HG03108 (cell line): ENCODE data around the gene C1QTNF1.

Experiments used
- ATAC-seq: cut with Tn5 transposase; IDR thresholded peaks from one replicate; pipeline ENCODE4 v1.9.1; 2021; ENCODE audit warnings: moderate library complexity; ENCODE audit not compliant: unreplicated experiment

Gene C1QTNF1, protein sequence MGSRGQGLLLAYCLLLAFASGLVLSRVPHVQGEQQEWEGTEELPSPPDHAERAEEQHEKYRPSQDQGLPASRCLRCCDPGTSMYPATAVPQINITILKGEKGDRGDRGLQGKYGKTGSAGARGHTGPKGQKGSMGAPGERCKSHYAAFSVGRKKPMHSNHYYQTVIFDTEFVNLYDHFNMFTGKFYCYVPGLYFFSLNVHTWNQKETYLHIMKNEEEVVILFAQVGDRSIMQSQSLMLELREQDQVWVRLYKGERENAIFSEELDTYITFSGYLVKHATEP

DNA sequence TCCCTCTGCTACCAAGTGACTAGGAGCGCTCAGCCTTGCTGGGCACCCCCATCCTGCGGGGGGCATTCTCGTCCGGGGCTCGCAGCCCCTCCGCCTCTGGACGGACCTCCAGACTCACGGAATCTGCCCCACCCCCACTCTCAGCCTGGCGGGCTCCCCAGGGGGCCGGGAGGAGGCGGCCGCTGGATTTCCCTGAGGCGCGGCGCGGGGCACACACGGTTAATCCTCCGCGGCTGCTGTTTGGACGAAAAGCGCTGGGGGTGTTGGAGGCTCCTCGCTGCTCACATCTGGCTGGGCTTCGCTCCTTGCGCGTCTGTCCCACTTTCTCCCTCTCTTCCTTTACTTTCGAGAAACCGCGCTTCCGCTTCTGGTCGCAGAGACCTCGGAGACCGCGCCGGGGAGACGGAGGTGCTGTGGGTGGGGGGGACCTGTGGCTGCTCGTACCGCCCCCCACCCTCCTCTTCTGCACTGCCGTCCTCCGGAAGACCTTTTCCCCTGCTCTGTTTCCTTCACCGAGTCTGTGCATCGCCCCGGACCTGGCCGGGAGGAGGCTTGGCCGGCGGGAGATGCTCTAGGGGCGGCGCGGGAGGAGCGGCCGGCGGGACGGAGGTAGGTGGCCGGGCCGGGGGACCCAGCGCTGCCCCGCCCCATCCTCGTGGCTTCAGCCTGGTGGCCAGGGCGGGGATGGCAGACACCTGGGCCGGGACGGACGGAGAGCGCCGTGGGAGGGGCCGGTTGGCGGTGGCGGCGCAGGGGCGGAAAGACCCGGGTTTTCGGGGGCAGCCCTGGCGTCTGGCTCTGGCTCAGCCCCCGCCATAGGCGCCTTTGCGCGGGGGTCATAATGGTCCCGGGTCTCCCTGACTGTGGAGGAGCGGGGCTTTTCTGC, at the start of gene C1QTNF1:
C1QTNF1 (plus strand) TSS at position 284 of the 886 bp plus-strand sequence. CDS start 19,800 bp downstream, outside the sequence.
- ATAC-seq, result no peak

DNA sequence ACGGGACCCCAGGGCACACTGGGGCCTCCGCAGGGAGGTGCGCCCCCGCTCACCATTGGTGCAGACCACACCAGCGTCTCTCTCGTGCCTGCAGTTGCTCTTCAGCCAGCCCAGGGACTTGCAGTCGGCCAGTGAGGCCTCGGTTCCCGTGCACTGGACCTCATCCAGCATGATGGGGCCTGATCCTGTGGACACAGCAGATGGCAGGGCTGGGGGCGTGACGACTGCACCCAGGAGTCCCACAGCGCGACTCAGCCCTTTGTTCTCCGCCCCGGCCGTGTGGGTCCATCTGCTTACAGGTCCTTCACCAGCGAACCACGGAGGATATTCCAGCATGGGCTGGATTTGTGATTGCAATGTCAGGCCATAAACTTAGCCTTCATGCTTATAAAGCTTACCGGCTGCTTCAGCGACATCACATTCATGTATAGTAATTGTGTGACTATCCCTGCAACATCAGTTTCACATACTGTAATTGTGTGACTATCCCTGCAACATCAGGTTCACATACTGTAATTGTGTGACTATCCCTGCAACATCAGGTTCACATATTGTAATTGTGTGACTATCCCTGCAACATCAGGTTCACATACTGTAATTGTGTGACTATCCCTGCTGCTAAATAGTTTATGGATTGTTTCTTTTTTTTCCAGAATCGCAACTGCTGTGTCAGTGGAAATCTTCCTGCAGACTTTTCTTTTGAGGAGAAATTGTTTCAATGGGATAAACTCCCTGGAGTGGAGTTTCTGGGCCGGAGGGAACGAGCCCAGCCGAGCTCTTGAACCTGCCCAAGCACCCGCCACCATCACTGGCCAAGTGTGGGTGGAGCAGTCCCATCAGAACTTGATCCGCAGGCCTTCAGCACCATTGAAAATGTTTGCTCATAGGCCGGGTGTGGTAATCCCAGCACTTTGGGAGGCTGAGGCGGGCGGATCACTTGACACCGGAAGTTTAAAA, 49.1 kb upstream of the C1QTNF1 start:
- ATAC-seq, result no peak

DNA sequence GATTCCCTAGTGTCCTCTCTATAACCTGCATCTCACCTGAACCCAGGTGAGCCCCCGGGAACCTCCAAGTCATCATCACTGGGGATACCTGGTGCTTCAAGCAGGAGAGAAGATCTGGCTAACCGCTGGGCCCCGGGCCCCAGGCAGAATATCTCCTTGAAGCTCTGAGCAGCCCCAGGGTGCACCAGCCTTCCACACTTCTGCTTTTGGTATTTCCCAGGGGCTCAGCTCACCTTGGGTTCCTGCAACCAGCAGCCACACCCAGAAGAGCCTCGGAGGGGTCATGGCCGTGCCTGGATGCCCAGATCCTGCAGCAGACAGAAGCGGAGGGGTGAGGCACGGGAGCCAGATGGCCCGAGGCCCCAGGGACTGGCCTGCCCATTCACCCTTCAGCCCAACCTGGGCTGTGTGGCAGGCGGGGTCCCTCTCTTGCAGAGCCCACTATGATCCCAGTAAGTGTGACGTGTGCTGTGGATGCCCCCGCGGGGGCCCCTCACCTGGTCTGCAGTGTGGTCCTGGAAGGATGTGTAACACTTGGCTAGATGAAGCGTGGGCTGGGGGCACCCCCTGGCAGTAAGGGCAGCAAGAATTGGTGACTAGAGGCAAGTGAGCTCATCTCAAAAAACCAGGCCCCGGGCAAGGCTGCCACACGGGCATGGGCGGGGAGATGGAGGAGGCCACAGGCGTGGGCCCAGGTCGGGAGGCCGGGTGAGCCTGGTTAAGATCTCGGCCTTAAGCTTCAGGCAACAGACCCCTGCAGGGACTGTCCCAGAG, 46.9 kb upstream of the C1QTNF1 start:
- no peak for ATAC-seq

DNA sequence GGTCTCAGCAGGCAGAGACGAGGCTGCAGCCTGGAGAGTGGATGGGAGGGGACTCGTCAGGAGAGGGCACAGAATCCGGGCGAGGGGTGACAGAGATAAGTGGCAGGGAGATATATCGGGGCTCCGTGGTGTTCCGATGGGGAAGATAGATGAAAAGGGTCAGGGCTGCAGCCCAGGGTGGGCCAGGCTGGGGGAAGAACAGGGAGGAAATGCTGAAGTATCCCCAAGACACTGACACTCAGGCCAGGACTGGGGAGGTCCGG, 46.4 kb upstream of the C1QTNF1 start:
- ATAC-seq, result no peak

DNA sequence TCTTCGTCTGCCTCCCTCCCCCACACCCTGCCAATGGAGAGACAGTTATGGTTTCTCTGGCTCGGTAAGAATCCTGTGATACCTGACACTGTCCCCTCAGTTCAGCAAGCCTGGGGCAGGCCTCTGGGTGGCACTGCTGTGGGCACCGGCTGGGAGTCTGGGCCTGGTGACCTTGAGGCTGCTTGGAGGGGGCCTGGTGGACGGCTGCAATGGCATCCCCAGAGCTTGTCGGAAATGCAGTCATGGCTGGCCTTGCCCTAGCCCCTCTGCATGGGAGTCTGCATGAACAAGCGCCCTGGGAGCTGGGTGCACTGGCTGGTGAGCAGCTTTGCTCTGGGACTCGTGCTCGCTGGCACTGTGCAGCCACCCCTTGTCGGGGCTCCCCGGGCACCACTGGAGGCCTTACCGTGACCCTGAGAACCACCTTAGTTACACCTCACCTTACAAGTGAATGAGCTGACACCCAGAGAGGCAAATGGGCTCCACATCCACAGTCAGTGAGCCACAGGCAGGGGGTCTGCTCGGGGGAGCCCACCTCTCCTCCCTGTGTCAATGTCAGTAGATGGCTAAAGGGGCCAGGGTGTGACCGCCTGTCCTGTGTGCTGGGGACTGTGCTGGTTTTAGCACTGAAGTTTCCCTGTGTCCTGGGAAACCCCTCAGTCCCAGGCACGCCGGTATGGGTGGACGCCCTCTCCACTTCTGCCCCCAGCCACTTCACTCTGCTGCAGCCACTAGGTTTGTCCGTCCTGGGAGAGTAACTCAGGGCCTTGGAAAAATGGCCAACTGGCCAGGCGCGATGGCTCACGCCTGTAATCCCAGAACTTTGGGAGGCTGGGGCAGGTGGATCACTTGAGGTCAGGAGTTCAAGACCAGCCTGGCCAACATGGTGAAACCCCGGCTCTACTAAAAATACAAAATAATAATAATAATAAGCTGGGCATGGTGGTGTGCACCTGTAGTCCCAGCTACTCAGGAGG, 45.7 kb upstream of the C1QTNF1 start:
- no peak for ATAC-seq

DNA sequence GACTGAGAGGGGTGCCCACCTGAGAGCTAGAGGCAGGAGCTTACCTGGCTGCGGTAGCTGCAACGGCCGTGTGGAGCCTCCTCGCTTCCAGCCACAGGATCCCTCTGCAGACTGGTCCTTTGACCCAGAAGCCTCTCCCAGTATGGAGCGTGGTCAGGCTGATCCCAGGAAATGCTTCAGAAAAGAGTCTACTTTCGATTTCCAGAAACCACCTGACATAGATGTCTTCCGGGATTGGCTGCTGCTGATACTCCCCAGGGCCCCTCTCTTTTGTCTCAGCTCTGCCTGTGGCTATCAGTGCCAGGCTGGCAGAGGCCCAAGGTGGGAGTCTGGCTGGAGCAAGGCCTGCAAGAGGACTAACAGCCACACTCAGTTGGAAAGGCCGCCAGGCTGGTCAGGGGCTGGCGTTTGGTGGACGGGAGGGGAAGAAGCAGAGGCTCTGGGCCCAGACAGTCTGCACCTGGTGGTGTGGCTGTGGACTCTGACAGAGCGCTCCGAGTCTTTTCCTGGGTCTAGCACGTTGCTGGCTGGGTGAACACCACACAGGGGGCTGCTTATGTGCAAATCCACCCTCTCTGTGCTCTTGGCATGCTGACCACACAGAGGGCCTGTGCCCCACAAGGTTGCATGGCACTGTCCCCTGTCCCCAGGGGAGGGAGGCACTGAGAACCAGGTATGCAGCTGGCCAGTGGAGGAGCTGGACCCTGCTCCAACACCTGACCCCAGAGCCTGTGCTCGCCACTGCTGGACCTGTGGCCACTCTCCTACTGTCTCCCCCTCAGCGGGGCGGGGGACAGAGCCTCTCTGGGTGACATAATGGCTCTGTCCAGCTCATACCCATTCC, 44.0 kb upstream of the C1QTNF1 start, which contains the start of gene LGALS3BP:
LGALS3BP (minus strand) TSS at position 144 of the 844 bp plus-strand sequence. CDS start 2,732 bp downstream, outside the sequence.
- ATAC-seq, result no peak

DNA sequence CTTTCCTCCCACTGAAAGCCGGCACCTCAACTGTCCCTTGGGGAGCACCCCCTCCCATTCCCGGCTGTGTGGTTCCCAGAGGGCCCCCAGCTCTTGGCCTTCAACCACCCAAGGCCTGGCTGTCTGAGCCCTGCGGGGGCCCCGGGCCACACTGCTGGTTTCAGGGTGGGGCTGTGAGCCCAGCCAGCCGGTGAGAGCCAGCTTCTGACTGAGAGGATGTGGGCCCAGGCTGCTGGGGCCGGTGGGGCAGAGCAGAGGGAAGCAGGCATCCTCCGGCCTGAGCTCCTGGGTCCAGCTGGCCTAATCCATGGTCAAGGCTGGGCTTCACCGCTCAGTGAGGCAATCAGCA, 43.4 kb upstream of the C1QTNF1 start:
- ATAC-seq, result no peak

DNA sequence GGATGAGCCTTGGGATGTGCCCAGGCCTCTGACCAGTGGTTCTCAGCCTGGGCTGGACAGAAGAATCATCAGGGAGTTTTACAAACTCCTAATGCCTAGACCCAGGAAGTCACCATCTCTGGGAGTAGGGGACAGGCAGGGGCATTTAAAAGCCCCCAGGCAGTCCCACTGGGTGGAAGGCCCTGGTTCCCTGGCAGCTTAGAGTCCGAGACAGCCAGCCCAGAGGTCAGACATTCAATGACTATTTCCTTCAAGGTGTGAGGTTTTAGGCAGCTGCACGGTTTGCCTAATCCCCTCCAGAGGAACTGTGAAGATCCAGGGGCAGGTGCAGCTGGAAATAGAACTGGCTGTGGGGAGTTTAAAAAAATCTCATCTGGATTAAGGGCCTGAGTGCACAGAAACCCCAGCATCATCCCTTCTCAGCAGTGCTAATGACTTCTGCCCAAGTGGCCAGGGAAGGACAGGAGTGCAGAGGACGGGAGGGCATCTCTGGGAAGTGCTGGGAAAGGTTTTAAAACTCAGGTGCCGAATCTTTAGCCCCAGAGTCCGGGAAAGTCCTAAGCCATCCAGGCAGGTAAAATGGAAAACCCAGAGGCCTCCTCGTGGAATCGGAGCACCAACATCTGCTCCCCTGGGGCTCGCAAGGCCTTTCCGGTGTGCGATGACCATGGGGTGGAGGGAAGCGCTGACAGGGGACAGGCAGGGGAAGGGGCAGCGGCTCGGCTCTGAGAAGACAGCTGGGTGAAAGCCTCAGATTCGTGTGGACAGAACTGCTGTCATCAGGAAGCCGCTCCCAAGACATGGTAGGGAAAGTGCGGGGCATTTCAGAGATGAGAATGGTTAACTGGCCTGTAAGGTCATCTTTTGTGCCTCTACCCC, 42.7 kb upstream of the C1QTNF1 start:
- no peak for ATAC-seq

DNA sequence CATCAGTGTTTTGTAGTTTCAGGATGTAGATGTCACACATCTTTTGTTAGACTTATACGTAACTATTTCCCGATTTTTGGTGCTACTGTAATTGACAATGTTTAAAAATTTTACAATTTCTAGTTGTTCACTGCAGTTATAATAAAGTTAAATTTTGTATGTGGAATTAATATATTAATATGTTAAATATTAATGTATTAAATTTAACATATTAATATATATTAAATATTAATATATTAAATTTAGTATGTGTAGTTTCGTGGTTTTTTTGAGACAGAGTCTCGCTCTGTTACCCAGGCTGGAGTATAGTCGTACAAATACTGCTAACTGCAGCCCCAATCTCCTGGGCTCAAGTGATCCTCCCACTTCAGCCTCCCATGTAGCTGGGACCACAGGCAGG, 38.6 kb upstream of the C1QTNF1 start:
- no peak for ATAC-seq

DNA sequence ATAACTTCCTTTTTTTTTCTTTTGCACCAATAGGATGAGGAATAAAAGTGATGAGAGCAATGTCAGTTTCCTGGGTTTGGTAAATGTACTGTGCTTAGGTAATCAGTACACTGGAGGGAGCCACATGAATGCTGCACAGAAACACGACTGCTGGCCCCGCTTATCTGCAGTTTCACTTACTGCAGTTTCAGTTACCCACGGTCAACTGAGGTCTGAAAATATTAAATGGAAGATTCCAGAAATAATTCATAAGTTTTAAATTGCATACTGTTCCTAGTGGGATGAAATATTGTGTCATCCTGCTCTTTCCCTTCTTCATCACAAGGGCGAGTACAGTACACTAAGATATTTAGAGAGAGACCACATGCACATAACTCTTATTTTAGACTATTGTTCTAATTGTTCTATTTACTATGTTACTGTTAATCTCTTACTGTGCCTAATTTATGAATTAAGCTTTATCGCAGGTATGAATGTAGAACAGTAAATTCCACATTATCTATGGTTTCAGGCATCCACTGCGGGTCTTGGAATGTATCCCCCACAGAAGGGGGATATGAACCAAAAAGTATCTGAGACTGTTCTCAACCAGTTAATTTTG, 37.8 kb upstream of the C1QTNF1 start:
- no peak for ATAC-seq

DNA sequence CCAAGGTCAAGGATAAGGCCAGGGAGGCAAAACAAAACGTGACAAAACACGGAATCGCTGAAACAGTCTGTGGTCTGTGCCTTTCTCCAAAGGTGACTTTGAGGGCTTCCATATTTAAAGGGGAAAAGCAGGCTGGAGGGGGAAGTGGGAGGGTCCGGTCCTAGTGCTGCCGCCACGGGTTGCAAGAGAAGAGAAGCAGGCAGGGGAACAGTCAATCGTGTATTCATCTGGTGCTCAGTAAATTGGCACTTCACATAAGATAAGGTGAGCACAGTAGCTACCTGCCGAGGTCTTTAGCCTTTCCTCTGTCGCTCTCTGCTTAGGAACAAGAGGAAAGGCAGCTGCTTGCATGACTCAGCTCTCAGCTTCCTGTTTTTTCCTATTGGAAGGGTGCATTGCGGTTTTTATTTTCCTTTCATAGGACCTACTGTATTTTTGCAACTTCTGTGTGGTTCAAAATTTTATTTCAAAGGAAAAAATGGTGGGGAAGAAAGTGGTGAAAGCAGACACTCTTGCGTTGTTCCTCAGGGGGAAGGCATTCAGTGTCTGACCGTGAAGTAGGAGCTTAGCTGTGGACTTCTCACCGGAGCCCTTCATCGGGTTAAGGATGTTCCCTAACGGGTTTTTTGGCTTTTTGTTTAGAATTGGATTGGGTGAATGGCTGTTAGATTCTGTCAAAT, 37.2 kb upstream of the C1QTNF1 start:
- ATAC-seq, result no peak

DNA sequence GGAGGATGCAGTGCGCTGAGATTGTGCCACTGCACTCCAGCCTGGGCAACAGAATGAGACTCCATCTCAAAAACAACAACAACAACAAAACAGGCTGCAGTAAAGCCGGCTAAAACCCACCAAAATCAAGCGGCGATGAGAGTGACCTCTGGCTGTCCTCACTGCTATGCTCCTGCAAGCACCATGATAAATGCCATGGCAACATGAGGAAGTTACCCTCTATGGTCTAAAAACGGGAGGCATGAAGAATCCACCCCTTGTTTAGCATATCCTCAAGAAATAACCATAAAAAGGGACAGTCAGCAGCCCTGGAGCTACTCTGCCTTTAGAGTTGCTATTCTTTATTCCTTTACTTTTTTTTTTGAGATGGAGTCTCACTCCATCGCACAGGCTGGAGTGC, 35.8 kb upstream of the C1QTNF1 start:
- no peak for ATAC-seq

DNA sequence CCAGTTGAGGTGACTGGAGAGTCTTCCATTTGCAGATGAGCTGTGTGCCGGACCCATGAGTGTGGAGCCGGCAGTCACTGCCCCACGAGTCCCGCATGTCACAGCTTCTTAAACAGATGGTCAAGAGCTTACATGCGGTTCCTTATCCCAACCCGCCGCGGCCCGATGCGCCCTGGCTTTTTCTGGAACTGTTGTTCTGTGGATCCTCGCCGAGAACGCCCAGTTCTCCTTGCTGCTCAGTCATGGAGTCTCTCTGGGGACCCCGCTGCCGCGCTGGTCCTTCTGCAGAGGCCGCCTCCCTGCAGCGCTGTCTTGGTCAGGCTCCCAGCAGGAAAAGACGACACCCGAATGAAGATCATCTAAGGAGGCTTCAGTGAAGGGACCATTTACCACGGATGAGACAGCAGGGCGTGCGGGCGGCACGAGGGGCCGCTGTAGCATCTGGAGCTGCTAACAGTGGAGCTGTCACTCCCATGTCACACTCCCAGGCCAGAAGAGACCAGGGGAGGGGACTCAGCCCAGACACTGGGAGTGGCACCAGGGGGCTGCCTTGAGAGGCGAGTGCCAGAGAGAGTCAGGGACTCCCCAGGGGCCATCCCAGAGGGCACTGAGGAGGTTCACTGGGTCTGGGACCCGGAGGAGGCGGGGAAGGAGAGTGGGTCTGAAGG, 33.5 kb upstream of the C1QTNF1 start:
- ATAC-seq, result no peak

DNA sequence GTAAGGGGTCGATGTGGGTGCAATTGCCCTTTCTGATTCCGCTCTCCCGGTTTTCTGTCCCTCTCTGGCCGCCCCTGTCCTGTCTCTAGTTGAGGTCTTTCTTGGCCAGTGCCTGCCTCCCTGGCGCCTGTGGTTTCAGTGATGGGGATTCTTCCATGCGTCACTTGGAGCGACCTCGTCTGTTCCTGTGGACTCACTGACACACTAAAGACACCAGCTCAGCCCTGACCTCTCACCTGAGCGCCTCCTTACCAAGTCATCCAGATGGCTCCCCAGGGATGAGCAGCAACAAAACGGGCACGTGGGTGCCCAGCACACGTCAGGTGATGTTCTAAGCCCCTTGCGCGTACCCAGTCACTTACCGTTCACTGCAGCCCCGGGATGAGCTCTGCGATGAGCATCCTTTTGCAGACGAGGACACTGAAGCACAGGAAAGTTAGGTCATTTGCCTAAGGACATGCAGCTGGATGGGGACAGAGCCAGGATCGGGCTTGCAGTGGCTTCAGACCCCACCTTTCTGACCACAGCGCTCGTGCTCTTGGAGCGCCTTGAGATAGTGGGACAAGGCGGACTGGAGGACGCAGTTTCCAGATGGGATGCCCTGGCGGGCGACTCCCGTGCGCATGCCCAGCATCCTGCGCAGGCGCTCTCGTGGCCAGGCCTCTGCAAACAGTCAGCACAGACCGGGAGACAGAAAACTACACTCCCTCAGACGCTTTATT, 32.8 kb upstream of the C1QTNF1 start:
- no peak for ATAC-seq

DNA sequence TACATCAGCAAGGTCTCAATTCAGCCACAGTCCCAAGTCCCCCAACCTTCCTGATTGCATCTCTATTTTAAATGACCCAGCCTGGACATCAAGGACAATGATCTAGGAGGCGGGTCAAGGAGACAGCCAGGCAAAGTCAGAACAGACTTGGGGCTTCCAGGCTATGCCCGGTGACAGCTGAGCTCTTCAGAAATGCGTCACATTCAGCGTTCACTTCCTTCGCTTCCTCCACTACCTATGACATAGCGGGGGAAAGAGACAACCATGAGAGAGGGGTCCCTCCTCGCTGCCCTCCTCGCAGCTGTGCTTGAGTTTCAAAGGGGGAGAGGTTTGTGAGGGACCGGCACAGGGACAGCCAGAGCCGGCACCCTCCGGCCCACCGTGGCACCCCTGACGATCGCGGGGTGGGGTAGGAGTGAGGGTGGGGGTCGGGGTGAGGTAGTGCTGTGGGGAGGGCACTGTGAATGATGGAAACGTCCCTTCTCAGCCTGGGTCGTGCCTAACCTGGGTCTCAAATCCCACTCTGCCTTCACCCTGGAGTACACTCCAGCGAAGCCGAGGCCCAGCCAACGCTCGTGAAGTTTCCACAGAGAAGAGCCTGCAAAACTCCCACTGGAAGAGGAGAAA, 31.9 kb upstream of the C1QTNF1 start:
- ATAC-seq, result no peak
